NCI-H82 (cell line): ENCODE data around the gene TMEM151B.
"Not testable (repeated sequence)": the region's sequence is repeated elsewhere in the genome, so short reads cannot be mapped to it uniquely, and the experiment has no call there.

Experiments used
- DNase-seq: peaks from one replicate; lab custom pipeline; 2025; lab: John Stamatoyannopoulos, UW

The TMEM151B gene

DNA sequence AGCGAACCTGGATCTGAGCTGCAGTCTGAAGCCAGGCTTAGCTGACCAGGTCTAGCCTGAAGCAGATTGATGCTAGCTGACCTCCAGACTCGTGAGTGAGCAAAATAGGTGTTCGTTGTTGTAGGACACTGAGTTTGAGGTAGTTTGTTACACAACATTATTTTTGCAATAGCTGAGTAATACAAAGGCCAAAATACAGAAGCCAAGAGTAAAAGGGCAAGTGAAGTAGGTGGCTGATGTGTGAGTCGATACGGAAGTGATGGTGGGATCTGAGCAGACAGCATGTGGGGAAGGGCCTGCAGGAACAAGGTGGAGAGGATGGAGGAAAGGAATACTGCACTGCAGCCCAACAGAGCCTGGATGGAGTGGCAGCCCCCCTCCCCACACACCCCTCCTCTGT is 63.7 kb downstream of the TMEM151B start:
- no peak for DNase-seq

DNA sequence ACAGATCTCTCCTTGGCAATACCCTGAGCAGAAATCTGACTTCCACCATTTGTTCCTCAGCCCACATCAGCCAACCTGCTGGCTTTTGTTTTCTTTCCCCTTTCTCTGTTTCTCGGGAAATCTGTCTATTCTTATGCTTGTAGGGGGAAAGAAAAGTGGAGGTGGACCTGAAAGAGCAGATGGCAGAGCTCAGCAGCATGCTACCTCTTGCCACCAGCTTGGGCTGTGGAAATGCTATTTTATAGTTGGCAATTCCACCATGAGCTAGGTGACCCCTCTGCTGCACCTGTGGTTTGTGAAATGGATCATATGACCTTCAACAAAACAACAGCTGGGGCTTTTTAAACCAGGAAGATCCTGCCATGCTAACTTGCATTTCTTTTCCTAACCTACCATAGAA is 65.4 kb downstream of the TMEM151B start:
- DNase-seq, result no peak

DNA sequence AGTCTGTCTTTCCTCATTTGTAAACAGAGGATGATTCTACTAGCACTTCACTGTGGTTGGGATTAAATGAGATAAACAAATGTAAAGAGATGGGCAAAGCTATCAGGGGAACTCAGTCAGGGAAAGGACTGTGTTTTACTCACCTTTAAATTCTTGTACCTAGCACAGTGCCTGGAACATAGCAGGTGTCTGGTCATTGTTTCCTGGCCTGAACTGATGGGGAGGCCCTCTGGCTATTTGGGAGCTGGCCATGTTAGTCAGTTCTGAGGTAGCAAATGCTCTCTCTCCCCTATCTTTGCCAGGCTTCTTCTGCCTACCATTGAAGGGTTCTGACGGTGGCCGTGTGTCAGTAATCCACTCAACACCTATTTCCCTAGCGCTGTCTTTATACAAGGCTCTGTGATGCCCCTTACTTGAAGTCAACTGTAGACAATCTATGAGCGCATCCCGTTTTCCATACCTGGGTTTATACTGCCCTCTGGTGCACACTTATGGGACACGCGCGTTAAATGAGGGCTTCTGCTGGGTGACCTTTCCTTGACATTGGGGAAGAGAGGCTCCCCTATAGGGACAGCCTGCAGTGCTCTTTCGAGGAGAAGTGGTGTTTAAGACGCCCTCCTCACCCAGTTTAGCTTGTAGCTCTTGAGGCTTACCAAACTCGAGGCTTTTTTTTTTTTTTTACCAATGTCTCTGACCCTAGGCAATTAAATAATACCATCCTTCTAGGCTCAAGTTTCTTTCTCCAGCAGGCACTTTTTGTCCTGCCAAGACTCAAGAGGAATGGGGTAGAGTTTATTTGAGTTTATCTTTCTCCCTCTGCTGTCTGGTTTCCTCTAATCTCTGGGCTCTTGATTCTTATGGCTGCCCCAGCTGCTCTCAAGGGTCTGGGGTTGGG is 68.2 kb downstream of the TMEM151B start:
- peak; percentile 91 for DNase-seq

DNA sequence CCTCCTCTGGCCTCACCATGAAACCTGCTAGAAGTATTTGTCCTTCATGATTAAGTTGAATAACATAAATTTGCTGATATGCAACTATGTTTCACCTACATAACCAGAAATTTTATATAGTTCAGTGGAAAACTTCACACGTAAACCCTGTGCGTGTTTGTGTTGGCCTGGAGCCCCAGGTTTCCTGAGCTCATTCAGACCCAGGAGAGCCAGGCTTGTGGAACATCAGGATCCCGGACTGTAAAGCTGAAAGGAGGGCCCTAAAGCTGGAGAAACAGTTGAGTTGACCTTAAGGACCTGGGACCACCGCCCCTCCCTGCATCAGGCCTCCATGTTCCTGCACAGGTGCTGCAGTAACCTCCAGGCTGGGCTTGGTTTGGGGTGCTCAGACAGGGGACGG is 69.1 kb downstream of the TMEM151B start:
- DNase-seq, result no peak

DNA sequence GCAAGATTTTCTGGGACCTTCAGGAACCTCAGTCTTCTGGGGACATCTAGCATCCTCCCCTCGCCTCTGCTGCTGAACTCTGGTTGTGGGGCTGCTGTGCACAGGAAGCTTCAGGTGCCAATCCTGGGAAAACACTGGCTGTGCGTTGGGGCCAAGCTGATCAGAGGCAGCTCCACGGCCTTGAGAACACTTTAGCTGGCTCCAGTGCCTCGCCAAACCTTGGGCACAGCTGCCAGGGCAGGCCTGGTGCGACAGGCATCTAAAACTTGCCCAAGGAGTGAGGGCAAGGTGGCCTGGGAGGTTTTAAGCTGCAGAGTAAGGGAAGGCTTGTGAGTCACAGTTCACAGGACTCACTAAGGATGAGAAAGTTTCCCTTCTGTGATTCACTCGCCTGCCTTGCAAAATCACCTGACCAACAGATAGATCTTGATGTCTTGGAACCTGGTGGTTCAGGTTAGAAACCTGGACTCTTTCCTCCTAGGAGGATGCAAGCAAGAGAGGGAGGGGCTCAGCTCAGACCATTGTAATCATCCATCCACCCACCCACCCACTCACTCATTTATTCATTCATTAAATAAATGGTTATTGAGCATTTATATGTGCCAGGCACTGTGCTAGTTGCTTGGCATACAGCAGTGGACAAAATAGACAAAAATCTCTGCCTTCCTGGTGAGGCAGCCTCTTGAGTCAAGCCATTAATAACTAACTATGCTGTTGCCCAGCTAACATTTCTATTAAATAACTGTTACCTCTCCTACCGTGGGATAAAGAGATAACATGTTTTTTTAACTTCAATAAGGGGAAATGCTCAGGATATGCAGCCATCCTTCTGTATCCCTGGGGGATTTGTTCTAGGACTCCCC is 69.7 kb downstream of the TMEM151B start:
- no peak for DNase-seq

DNA sequence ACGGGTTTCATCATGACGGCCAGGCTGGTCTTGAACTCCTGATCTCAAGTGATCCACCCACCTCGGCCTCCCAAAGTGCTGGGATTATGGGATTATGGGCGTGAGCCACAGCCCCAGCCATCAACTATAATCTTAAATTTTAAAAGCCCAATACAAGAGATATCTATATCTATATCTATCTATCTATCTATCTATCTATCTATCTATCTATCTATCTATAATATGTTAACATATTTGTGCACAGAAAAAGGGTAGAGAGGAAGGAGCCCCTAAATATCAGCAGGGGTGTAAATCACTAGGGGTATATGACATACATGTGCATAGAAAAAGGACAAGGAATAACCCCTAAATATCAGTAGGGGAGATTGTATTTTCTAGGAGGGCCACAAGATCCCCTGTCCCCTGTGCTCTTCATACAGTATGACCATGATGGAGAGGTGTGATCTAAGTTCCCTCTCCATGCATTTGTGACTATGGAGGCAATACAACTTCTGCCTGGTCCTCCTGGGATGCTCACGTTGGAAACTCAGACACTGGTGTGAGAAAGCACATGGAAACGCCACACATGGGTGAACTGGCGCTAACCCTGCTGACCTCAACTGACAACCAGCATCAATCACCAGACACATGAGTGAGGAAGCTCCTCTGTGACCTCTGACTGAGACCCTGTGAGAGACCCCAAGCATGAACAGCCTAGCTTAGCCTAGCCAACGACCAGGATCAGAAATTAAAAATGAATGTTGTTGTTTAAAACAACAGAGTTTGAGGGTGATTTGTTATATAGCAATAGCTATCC is 71.0 kb downstream of the TMEM151B start:
- no peak for DNase-seq

DNA sequence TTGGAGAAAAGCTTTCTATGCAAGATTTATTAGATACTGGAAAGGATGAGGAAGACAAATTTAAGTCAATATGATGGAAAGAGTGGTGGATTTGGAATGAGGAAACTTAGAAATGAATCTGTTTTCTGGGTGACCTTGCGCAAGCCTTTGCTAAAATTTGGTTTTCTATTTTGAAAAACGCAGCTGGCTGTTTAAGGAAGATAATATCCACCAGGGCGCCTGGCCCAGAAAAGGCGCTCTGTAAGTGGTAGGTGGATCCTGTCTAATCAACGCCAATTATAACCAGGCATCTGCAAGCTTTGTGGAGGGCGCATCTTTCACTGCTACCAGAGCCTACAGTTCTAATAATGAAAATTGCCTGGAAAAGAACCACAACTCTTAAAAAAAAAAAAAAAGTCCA is 71.8 kb downstream of the TMEM151B start:
- no peak for DNase-seq

DNA sequence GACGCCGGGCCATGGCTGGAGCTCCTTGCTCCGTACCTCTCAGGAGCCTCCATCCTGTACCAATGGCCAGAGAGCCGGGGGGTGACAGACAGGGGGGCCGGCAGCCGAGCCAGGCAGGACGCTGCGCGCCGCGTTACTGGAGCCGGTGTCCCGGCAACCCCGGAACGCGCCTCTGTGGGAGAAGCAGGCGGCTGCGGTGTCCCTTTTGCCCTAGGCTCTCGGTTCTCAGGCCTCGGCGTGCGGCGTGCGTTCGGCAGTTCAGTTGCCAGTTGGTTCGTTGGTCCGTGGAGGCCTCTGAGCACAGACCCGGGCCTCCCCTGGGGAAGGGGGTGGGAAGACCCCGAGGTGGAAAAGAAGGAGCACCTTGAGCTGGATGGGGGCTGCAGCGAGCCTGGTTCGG is 72.2 kb downstream of the TMEM151B start, which contains the start of gene SPATS1:
Gene SPATS1 (plus strand): TSS at position 162 of the 400 bp plus-strand sequence. CDS start 446 bp downstream, outside the sequence.
- no peak for DNase-seq

DNA sequence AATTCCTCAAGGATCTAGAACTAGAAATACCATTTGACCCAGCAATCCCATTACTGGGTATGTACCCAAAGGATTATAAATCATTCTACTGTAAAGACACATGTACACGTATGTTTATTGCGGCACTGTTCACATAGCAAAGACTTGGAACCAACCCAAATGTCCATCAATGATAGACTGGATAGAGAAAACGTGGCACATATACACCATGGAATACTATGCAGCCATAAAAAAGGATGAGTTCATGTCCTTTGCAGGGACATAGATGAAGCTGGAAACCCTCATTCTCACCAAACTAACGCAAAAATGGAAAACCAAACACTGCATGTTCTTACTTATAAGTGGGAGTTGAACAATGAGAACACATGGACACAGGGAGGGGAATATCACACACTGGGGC is 76.6 kb downstream of the TMEM151B start:
- not testable (repeated sequence) for DNase-seq

DNA sequence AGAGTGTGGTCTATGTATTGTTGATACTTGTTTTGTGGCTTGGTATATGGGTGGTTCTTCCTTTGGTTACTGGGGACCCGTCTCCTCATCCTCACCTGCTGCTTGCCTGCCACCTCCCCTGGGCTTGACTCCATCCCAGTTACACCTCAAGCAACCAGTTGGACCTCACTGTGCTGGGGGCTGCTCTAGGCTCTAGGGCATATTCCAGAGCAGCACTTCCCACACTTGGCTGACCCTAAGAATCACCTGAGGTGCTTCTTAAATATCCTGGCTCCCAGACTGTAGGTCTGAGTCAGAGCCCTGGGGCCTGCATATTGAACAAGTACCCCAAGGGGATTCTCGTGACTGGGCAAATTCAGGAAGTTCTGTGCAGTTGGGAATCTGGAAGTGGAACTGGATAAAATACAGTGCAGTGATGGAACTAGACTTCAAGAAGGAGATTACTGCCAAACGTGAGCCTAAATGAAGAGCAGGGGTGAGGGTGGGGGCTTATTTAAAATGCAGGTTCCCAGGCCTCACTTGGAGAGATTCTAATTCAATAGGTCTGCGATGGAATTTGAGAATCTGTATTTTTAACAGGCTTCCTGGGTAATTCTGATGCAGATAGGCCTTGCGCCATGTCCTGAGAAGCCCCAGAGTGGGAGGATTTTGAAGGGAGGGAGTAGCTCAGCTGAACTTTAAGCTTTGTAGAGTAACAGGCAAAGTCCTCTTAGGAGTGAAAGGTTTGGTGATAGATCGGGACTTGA is 79.8 kb downstream of the TMEM151B start:
- DNase-seq, result no peak

DNA sequence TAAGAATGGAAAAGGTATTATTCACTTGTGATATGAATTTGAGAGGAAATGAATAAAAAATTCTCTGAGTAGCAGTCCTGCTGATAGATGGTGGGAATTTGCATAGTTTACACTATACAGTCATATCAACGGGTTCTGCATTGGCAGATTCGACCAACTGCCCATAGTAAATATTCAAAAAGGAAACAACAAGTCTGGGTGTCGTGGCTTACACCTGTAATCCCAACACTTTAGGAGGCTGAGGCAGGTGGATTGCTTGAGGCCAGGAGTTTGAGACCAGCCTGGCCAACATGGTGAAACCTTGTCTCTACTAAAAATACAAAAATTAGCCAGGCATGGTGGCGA is 80.4 kb downstream of the TMEM151B start:
- DNase-seq, result not testable (repeated sequence)

DNA sequence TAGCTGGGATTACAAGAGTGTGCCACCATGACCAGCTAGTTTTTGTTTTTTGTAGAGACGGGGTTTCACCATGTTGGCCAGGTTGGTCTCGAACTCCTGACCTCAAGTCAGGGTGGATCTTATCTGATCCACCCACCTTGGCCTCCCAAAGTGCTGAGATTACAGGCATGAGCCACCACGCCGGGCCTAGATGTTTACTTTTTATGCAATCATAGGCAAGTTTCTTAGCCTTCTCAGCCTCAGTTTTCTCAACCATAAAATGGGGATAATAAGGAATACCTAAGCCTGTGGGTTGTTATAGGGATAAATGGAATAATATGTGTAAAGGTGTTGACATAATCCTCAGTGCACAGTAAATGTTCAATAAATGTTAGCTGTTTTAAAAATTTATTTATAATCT is 82.0 kb downstream of the TMEM151B start:
- DNase-seq, result no peak

DNA sequence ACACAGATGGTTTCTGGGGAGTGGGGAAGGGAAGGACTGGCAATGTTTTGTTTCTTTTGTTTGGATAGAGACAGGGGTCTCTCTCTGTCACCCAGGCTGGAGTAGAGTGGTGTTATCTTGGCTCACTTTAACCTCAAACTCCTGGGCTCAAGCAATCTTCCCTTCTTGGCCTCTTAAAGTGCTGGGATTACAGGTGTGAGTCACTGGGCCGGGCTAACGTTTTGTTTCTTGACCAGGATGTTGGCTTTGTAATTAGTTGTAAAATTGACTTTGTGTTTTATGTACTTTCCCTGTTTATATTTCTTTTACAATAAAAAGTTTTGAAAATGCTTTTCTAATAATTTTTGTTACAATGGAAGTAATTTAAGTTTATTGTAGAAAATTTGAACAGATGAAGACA is 83.1 kb downstream of the TMEM151B start:
- DNase-seq, result no peak

DNA sequence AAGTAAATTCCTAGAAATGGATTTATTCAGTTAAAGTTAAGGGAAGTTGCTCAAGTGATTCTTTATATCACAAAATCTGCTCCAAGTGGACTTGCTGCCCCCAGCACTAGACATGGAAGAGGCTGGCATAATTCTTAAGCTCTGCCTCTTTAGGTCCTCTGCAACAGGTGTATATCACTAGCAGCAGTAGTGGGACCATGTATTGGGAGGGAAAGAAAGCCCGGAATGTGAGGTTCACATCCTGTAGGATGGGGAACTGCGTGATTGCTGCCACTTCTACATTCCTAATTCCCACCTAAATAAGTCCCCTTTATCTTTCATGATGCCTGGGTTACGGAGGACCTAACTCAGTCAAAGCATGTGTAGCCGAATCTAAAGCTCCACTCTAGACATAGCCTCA is 85.4 kb downstream of the TMEM151B start:
- DNase-seq, result no peak

DNA sequence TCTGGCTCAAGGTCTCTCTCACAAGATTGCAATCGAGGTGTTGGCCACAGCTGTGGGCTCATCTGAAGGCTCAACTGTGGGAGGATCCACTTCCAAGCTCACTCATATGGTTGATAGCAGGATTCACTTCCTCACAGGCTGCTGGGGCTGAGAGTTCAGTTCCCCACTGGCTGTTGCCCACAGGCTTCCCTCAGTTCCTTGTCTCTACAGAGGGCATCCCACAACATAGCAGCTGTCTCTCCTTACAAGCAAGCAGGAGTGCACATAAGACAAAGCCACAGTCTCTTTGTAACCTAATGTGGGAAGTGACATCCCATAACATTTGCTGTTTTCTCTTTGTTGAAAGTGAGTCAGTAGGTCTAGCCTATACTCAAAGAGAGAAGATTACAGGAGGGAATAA is 86.2 kb downstream of the TMEM151B start:
- no peak for DNase-seq
